GM23248 (cell line): ENCODE data around the gene ALKBH1. TPM values are rescaled to one million over a fixed set of nuclear protein-coding genes. Genes with fewer than 3 reads are reported as not detected.
"Not testable (repeated sequence)": the region's sequence is repeated elsewhere in the genome, so short reads cannot be mapped to it uniquely, and the experiment has no call there.

Experiments
- DNase-seq: peaks from one replicate; pipeline ENCODE4 v3.0.0-alpha.2; 2015
- H2AFZ ChIP-seq: fragments of 200-600 bp; sonication (generic); 2 replicates; pipeline ENCODE4 v1.6.1; 2016; ENCODE audit warnings: antibody characterized with exemption
- H3F3A ChIP-seq: fragments of 200-600 bp; sonication (generic); 2 replicates; pipeline ENCODE4 v1.6.1; 2016; ENCODE audit warnings: mild to moderate bottlenecking, antibody characterized with exemption, mixed run types; ENCODE audit not compliant: insufficient read depth
- H3K27ac ChIP-seq: fragments of 200-600 bp; sonication (generic); 2 replicates; pipeline ENCODE4 v1.5.1; 2016; ENCODE audit warnings: mild to moderate bottlenecking
- H3K27me3 ChIP-seq: fragments of 200-600 bp; sonication (generic); replicated peaks from 2 replicates; pipeline ENCODE4 v1.6.1; 2016; ENCODE audit warnings: mild to moderate bottlenecking; ENCODE audit not compliant: insufficient read depth
- H3K36me3 ChIP-seq: fragments of 200-600 bp; sonication (generic); 2 replicates; pipeline ENCODE4 v1.6.1; 2016; ENCODE audit warnings: low read depth, mild to moderate bottlenecking
- H3K4me1 ChIP-seq: fragments of 200-600 bp; sonication (generic); 2 replicates; pipeline ENCODE4 v1.6.1; 2016; ENCODE audit warnings: mild to moderate bottlenecking; ENCODE audit not compliant: insufficient read depth
- H3K4me2 ChIP-seq: fragments of 200-600 bp; sonication (generic); one replicate; pipeline ENCODE4 v1.6.1; 2016; ENCODE audit warnings: mild to moderate bottlenecking; ENCODE audit not compliant: unreplicated experiment
- H3K4me3 ChIP-seq: fragments of 200-600 bp; sonication (generic); 2 replicates; pipeline ENCODE4 v1.5.1; 2016; ENCODE audit warnings: mild to moderate bottlenecking
- H3K79me2 ChIP-seq: fragments of 200-600 bp; sonication (generic); 2 replicates; pipeline ENCODE4 v1.6.1; 2016; ENCODE audit warnings: mild to moderate bottlenecking; ENCODE audit not compliant: insufficient read depth
- H3K9ac ChIP-seq: fragments of 200-600 bp; sonication (generic); 2 replicates; pipeline ENCODE4 v1.6.1; 2016; ENCODE audit warnings: mild to moderate bottlenecking
- H3K9me2 ChIP-seq: fragments of 200-600 bp; sonication (generic); 2 replicates; pipeline ENCODE4 v1.6.1; 2016; ENCODE audit warnings: mixed run types, mild to moderate bottlenecking, moderate library complexity; ENCODE audit not compliant: insufficient read depth
- H3K9me3 ChIP-seq: fragments of 200-600 bp; sonication (generic); one replicate; pipeline ENCODE4 v1.6.1; 2017; ENCODE audit warnings: low read depth
- H4K20me1 ChIP-seq: fragments of 200-600 bp; sonication (generic); 2 replicates; pipeline ENCODE4 v1.6.0; 2016; ENCODE audit not compliant: insufficient read depth
- EZH2 ChIP-seq: fragments of 200-600 bp; sonication (generic); IDR thresholded peaks from 2 replicates; pipeline ENCODE4 v1.6.1; 2018; ENCODE audit warnings: antibody characterized with exemption, mild to moderate bottlenecking; ENCODE audit not compliant: insufficient read depth, poor library complexity, severe bottlenecking
- EZH2phosphoT487 ChIP-seq: fragments of 200-600 bp; sonication (generic); IDR thresholded peaks from 2 replicates; pipeline ENCODE4 v1.6.1; 2018; ENCODE audit warnings: antibody characterized with exemption, moderate library complexity, mild to moderate bottlenecking, low read depth; ENCODE audit not compliant: insufficient read depth
- WGBS, 2 experiments: methylation state at CpG; one replicate each; pipeline ENCODE4 v1.1.6; 2015 to 2017; ENCODE audit warnings: low lambda C conversion rate in 2 of 2, low coverage in 1 of 2; ENCODE audit errors: missing lambda C conversion rate in 2 of 2; 5-methylcytosine and 5-hydroxymethylcytosine counted together
- in situ Hi-C: fragments of 300-500 bp; cut with MboI; formaldehyde crosslinking; loops from 2 replicates; pipeline ENCODE4 v1.15.0; 2020
- polyA plus RNA-seq: library from polyadenylated mRNA; unstranded; fragments of >200 nt; fragmentation: Nextera tagmentation; extraction: Ambion mirVana; gene quantifications from 2 replicates; pipeline ENCODE4 v1.2.1, GENCODE V29; 2016
- total RNA-seq: library from RNA; depleted of rRNA; stranded (reverse); fragments of >200 nt; shearing (Covaris generic); gene quantifications from 2 replicates; pipeline ENCODE4 v1.2.3, GENCODE V29; 2014

ALKBH1 gene
- total and polyA plus RNA-seq, 2 experiments from 2014 or later: 10.2 to 13.4 TPM

GRCh38 chr14:77642407-77642806 lies 65.4 kb downstream of the ALKBH1 start:
- 71 to 80% methylated on average over 7 of the region's 7 CpGs for WGBS, 2 experiments
- H3K9me3 ChIP-seq: no peaks in the 10 kb centered on the region
- peak overlapping the region; percentile 40 for H3K4me2 ChIP-seq
- no peak for TF ChIP-seq EZH2phosphoT487
- no peak for TF ChIP-seq EZH2
- H2AFZ ChIP-seq: peak overlapping the region; percentile 88
- H3K4me3 ChIP-seq: peak overlapping the region; percentile 39
- DNase-seq: no peak
- peaks cover 20% of the 10 kb centered on the region for H3F3A ChIP-seq
- H3K9me2 ChIP-seq: no peaks in the 10 kb centered on the region
- in situ Hi-C loops: no loop called here
- H3K36me3 ChIP-seq: no peaks in the 10 kb centered on the region
- no peaks in the 10 kb centered on the region for H3K27me3 ChIP-seq
- peak overlapping the region; percentile 89 for H3K27ac ChIP-seq
- no peaks in the 10 kb centered on the region for H4K20me1 ChIP-seq
- peak overlapping the region; percentile 58 for H3K9ac ChIP-seq
- H3K79me2 ChIP-seq: no peaks in the 10 kb centered on the region
- peaks cover 19% of the 10 kb centered on the region for H3K4me1 ChIP-seq

GRCh38 chr14:77641534-77642341 lies 66.1 kb downstream of the ALKBH1 start:
- no peaks in the 10 kb centered on the region for H3K9me2 ChIP-seq
- no peaks in the 10 kb centered on the region for H4K20me1 ChIP-seq
- peak overlapping the region; percentile 88 for H2AFZ ChIP-seq
- peak overlapping the region; percentile 53 for H3K4me2 ChIP-seq
- no peaks in the 10 kb centered on the region for H3K36me3 ChIP-seq
- H3K79me2 ChIP-seq: no peaks in the 10 kb centered on the region
- H3K4me1 ChIP-seq: peaks cover 21% of the 10 kb centered on the region
- H3K27ac ChIP-seq: peak overlapping the region; percentile 89
- no peaks in the 10 kb centered on the region for H3K27me3 ChIP-seq
- peak overlapping the region; percentile 58 for H3K9ac ChIP-seq
- H3K4me3 ChIP-seq: peak overlapping the region; percentile 39
- peak; percentile 82 for DNase-seq
- peaks cover 20% of the 10 kb centered on the region for H3F3A ChIP-seq
- TF ChIP-seq EZH2 (no peak), EZH2phosphoT487 (no peak)
- 28 to 36% methylated on average over 44 to 47 of the region's 47 CpGs for WGBS, 2 experiments
- in situ Hi-C loops: no loop called here
- H3K9me3 ChIP-seq: no peaks in the 10 kb centered on the region

- H3K4me1 ChIP-seq: peaks cover 21% of the 10 kb centered on the region
- H2AFZ ChIP-seq: peak overlapping the region; percentile 88
- TF ChIP-seq EZH2phosphoT487 (no peak), EZH2 (no peak)
- H3K27me3 ChIP-seq: no peaks in the 10 kb centered on the region
- H3K4me3 ChIP-seq: peak overlapping the region; percentile 39
- DNase-seq: peak; percentile 70
- H3K9ac ChIP-seq: peak overlapping the region; percentile 58
- no peaks in the 10 kb centered on the region for H3K9me2 ChIP-seq
- peak overlapping the region; percentile 53 for H3K4me2 ChIP-seq
- H3K9me3 ChIP-seq: no peaks in the 10 kb centered on the region
- H4K20me1 ChIP-seq: no peaks in the 10 kb centered on the region
- peak overlapping the region; percentile 89 for H3K27ac ChIP-seq
- WGBS, 2 experiments: 35 to 48% methylated on average over 16 of the region's 16 CpGs
- no peaks in the 10 kb centered on the region for H3K79me2 ChIP-seq
- peaks cover 20% of the 10 kb centered on the region for H3F3A ChIP-seq
- in situ Hi-C loops: no loop called here
- no peaks in the 10 kb centered on the region for H3K36me3 ChIP-seq
Measured at GRCh38 chr14:77640756-77641533, 66.9 kb downstream of the ALKBH1 start.

GRCh38 chr14:77638771-77639171 lies 69.1 kb downstream of the ALKBH1 start:
- Histone ChIP-seq H3K4me2 (peak overlapping the region; percentile 34), H2AFZ (peak overlapping the region; percentile 51), H3K9ac (peak overlapping the region; percentile 66; the same call in 1 of the 2 replicates), H3K4me1 (peaks cover 21% of the 10 kb centered on the region), H3K9me2 (no peaks in the 10 kb centered on the region), H3F3A (peaks cover 20% of the 10 kb centered on the region), H3K79me2 (no peaks in the 10 kb centered on the region), H3K9me3 (no peaks in the 10 kb centered on the region), H3K27ac (peak overlapping the region; percentile 89), H3K4me3 (no peak overlapping the region; the same call in 1 of the 2 replicates), H4K20me1 (no peaks in the 10 kb centered on the region), H3K36me3 (no peaks in the 10 kb centered on the region), H3K27me3 (no peaks in the 10 kb centered on the region)
- in situ Hi-C loops: no loop called here
- TF ChIP-seq EZH2phosphoT487: no peak
- DNase-seq: peak; percentile 96
- 0 to 3% methylated on average over 2 of the region's 2 CpGs for WGBS, 2 experiments

- DNase-seq, H3K9me3 ChIP-seq: not testable (repeated sequence)
Measured at GRCh38 chr14:77635869-77636268, 72.0 kb downstream of the ALKBH1 start.

GRCh38 chr14:77635466-77635865 lies 72.4 kb downstream of the ALKBH1 start:
- 78 to 87% methylated on average over 8 of the region's 8 CpGs for WGBS, 2 experiments
- H3K9me2 ChIP-seq, H3K9ac ChIP-seq, H3K4me3 ChIP-seq, H3K27ac ChIP-seq, DNase-seq, H3K27me3 ChIP-seq, H3K4me2 ChIP-seq, H3K79me2 ChIP-seq, H2AFZ ChIP-seq, H3K9me3 ChIP-seq, in situ Hi-C loops, H4K20me1 ChIP-seq, H3K36me3 ChIP-seq: not testable (repeated sequence)
- H3K4me1 ChIP-seq: peaks cover 13% of the 10 kb centered on the region
- H3F3A ChIP-seq: peaks cover 20% of the 10 kb centered on the region

More at GRCh38 chr14:77635869-77636268, 72.0 kb downstream of the ALKBH1 start:
- H3K36me3 ChIP-seq, H3K27ac ChIP-seq, H3K9ac ChIP-seq, in situ Hi-C loops, H3K27me3 ChIP-seq, H3K9me2 ChIP-seq, H3K79me2 ChIP-seq, H3K4me3 ChIP-seq, H2AFZ ChIP-seq, H4K20me1 ChIP-seq, H3K4me2 ChIP-seq: not testable (repeated sequence)
- peaks cover 20% of the 10 kb centered on the region for H3F3A ChIP-seq
- H3K4me1 ChIP-seq: peaks cover 13% of the 10 kb centered on the region
- 84 to 85% methylated on average over 4 of the region's 4 CpGs for WGBS, 2 experiments
